HG02678 (cell line): Measurements from ENCODE around the gene MED20.
A peak's percentile ranks its signal among the peaks of the same experiment; 100 is the strongest.

Source experiments
- ATAC-seq: cut with Tn5 transposase; IDR thresholded peaks from one replicate; pipeline ENCODE4 v1.9.1; 2021; ENCODE audit warnings: mild to moderate bottlenecking, moderate library complexity; ENCODE audit not compliant: unreplicated experiment

Gene MED20

GRCh38 chr6:41914869-41915530 lies 5.9 kb downstream of the MED20 start:
- no peak for ATAC-seq

GRCh38 chr6:41914343-41914742 lies 6.6 kb downstream of the MED20 start:
- no peak for ATAC-seq

- no peak for ATAC-seq
Observed at GRCh38 chr6:41909727-41910126, 11.2 kb downstream of the MED20 start.

- no peak for ATAC-seq
Observed at GRCh38 chr6:41901882-41902519, 18.9 kb downstream of the MED20 start.

GRCh38 chr6:41900861-41901260 lies 20.1 kb downstream of the MED20 start:
- no peak for ATAC-seq

- ATAC-seq: no peak
Observed at GRCh38 chr6:41896281-41896680, 24.7 kb downstream of the MED20 start.

GRCh38 chr6:41895300-41896233 lies 25.4 kb downstream of the MED20 start, which contains the start of gene USP49:
TSS of gene USP49 (minus strand) at chr6:41895375. CDS start at chr6:41806983, 88,392 bp downstream.
- ATAC-seq: peak; percentile 89

- ATAC-seq: peak; percentile 25
Observed at GRCh38 chr6:41894366-41895299, 26.3 kb downstream of the MED20 start.

- ATAC-seq: no peak
Observed at GRCh38 chr6:41892921-41893564, 27.9 kb downstream of the MED20 start.

- ATAC-seq: no peak
Observed at GRCh38 chr6:41887331-41887751, 33.6 kb downstream of the MED20 start.

- ATAC-seq: no peak
Observed at GRCh38 chr6:41885930-41886329, 35.0 kb downstream of the MED20 start.

- no peak for ATAC-seq
Observed at GRCh38 chr6:41884957-41885356, 36.0 kb downstream of the MED20 start.

GRCh38 chr6:41881506-41881905 lies 39.4 kb downstream of the MED20 start:
- no peak for ATAC-seq

GRCh38 chr6:41878961-41879405 lies 42.0 kb downstream of the MED20 start:
- ATAC-seq: no peak

GRCh38 chr6:41878246-41878645 lies 42.7 kb downstream of the MED20 start:
- ATAC-seq: no peak

GRCh38 chr6:41877051-41877680 lies 43.8 kb downstream of the MED20 start:
- ATAC-seq: no peak

GRCh38 chr6:41874741-41875140 lies 46.2 kb downstream of the MED20 start:
- ATAC-seq: no peak

- ATAC-seq: no peak
Observed at GRCh38 chr6:41872147-41872546, 48.8 kb downstream of the MED20 start.

GRCh38 chr6:41871691-41872090 lies 49.2 kb downstream of the MED20 start:
- ATAC-seq: no peak
